GM19238 (cell line): Measurements from ENCODE around the gene RAD18.

ENCODE experiments used
- DNase-seq: peaks from one replicate; pipeline ENCODE4 v3.0.0; 2011; ENCODE audit warnings: low spot score; ENCODE audit not compliant: insufficient read length

The RAD18 gene

DNA sequence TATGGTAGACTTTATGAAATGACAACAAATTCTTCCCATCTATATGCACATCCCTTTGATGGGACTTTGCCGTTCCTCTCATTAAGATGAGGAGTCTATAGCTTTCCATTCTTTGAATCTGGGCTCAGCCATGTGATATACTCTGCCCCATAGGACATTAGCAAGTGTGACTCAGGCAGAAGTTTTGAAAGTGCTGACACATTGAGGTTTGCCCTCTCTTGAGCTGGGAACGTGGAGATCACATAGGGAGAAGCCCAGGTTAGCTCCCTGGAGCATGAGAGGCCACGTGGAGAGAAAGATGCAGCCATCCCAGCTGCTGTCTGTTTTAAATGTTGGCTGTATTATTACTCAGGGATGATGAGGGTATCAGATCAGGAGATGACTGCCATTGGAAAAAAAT, 126.1 kb downstream of the RAD18 start:
- DNase-seq = no peak

DNA sequence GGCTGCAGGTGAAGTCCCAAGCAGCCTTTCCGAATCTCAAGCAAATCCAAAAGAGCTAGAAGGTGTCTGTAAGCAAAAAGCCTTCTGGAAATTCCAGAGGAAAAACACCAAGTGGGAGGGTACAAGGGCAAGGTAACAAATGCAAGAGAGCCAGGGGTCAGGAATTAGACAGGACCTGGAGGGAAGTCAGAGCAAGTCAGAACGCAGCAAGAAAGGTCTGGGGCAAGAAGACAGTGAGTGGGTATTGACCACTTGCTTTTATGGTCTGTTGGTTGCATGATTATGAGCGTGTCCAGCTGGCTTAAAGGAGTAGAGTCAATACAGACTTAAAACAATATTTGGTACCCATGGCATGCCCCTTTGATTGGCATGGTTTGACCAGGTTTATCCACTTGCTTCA, 127.2 kb downstream of the RAD18 start:
- DNase-seq = no peak

DNA sequence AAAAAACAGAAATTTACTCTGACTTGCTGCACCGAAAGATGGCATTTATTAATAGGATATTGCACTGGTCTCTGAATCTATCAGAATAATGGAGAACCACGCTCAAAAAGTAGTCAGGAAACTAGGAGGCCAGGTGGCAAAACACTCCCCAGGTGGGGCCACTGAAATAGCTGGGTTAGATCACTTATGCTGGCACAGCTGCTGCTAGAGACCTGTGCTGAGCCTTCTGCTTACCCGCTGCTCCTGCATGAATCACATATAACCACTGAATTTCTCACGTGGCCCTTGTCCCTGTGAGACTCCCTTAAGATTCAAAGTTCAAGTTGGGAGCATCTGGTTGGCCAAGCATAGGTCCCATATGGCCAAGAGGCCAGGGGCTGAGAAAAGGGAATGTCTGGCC, 127.9 kb downstream of the RAD18 start:
- no peak for DNase-seq

DNA sequence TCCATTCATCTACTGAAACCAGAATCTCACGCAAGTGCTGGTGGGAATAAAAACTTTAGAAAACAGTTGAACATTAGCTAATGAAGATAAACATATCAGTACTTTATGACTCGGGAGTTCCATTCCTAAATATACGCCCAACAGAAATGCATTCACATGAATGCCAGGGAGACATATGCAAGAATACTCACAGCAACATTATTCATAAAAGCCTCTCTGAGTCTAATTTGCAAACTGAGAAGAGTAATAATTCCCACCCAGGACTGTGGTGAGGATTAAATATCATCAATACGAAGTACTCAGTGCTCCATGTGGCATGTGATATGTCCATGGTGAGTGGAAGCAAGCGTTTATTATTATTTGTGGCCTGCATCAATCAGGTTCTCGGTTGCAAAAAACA, 128.3 kb downstream of the RAD18 start:
- no peak for DNase-seq

DNA sequence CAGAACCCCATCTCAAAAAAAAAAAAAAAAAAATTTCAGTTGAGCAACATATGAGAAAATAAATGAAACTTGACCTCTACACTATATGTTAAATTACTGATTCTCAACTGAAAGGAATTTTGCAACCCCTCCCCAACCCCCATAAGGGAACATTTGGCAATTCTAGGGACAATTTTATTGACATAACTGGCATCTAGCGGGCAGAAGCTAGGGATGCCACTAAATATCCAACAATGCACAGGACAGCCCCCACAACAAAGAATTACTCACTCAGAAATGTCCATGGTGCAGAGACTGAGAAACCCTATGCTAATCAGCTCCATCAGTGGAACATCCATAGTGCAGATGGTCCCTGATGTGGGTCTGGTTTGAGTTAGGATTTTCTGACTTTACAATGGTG, 135.6 kb downstream of the RAD18 start:
- no peak for DNase-seq
